Eye (tissue), 1 donor: ENCODE data around the gene DLX6.

Experiments
- DNase-seq: peaks from one replicate; pipeline ENCODE4 v3.0.0-alpha.2; 2015

The DLX6 gene

GRCh38 chr7:96996111-96996957 lies 9.0 kb upstream of the DLX6 start:
- peak; percentile 51 for DNase-seq

- DNase-seq = no peak
Observed at GRCh38 chr7:96996958-96997511, 8.3 kb upstream of the DLX6 start.

GRCh38 chr7:96997512-96998032 lies 7.8 kb upstream of the DLX6 start:
- peak; percentile 63 for DNase-seq

GRCh38 chr7:96998333-96998732 lies 7.0 kb upstream of the DLX6 start:
- no peak for DNase-seq

GRCh38 chr7:96998744-96999143 lies 6.6 kb upstream of the DLX6 start:
- peak; percentile 54 for DNase-seq

- no peak for DNase-seq
Observed at GRCh38 chr7:97001221-97001620, 4.1 kb upstream of the DLX6 start.

- DNase-seq = peak; percentile 46
Observed at GRCh38 chr7:97001656-97002554, 3.4 kb upstream of the DLX6 start.

GRCh38 chr7:97002555-97003261 lies 2.6 kb upstream of the DLX6 start:
- peak; percentile 43 for DNase-seq

- DNase-seq = peak; percentile 72
Observed at GRCh38 chr7:97003262-97004246, 1.8 kb upstream of the DLX6 start.

GRCh38 chr7:97004247-97005182 lies 838 bp upstream of the DLX6 start:
- DNase-seq = peak; percentile 62

GRCh38 chr7:97006055-97006815 lies 882 bp downstream of the DLX6 start:
- DNase-seq = peak; percentile 86

- peak; percentile 70 for DNase-seq
Observed at GRCh38 chr7:97006816-97007582, 1.6 kb downstream of the DLX6 start.

- no peak for DNase-seq
Observed at GRCh38 chr7:97007583-97007861, 2.2 kb downstream of the DLX6 start.

- peak; percentile 11 for DNase-seq
Observed at GRCh38 chr7:97008275-97008917, 3.0 kb downstream of the DLX6 start.

GRCh38 chr7:97009753-97010732 lies 4.7 kb downstream of the DLX6 start:
- peak; percentile 32 for DNase-seq

GRCh38 chr7:97011104-97011503 lies 5.8 kb downstream of the DLX6 start:
- no peak for DNase-seq
